ENCODE data around the gene STAT4. TPM values are rescaled to one million over a fixed set of nuclear protein-coding genes. Genes with fewer than 3 reads are reported as not detected.

Gene STAT4
- total RNA-seq, 1 experiment from 2014 or later = 0.71 TPM

DNA sequence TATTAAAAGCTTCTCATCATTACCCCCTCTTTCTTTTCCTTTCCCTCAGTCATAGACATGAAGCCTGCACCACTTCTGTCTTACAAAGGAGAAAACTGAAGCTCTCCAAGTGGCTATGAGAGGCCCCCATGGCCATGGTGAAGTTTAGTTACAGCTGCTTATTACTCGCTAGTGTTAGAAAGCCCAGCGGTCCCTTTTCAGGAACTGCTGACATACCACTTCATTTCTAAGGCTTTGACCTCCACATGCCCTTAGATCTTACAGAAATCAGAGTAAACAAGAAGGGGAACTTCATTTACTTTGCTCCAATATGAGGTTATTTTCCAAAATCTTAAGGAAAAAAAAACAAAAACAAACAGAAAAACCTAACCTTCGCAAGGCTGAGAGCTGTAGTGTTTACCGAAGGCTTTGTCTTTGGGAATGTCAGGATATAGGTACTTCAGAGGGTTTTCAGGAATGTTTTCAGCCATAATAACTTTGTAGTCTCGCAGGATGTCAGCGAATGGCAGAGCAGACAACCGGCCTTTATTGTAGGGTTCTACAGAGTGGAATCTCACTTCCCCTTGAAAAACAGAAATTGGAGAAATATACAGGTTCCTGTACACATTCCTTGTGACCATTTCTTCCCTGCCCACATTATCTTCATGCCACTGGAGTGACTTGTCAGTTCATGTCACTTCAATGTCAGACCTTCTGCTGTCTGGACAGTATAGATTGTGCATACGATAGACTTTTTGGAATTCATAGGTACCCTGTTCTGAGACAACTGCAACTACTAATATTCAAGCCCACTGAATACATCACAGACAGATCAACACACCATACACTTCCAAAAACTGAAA is 118.0 kb downstream of the STAT4 start:
- no peak for DNase-seq (ENCODE audit: low spot score)
- Histone ChIP-seq H3K4me1 (ENCODE audit: insufficient read depth, low read length, poor library complexity, severe bottlenecking) (no peaks in the 10 kb centered on the region), H3K4me3 (ENCODE audit: low read depth, low read length, poor library complexity, severe bottlenecking) (no peak overlapping the region), H3K27ac (ENCODE audit: low read depth, low read length, poor library complexity, severe bottlenecking) (no peak overlapping the region), H3K36me3 (ENCODE audit: insufficient read depth, low read length, poor library complexity, severe bottlenecking) (no peaks in the 10 kb centered on the region), H3K27me3 (replicated peaks; ENCODE audit: insufficient read depth, low read depth, low read length, poor library complexity) (no peaks in the 10 kb centered on the region), H3K9me3 (ENCODE audit: low read depth, low read length, poor library complexity, severe bottlenecking) (no peaks in the 10 kb centered on the region)
- ChIA-PET POLR2A (ENCODE audit: low non-redundant PET) (no interaction called here), CTCF (no interaction called here)
- intact Hi-C loops (cut with micrococcal nuclease; ENCODE audit: unreplicated experiment) = no loop called here
- BruUV-seq (replicated peaks) = no TSS peak
- no peak for TF ChIP-seq EZH2 (IDR thresholded peaks at IDR 0.05; ENCODE audit: borderline replicate concordance, low read depth, low read length, poor library complexity, severe bottlenecking)
- TF ChIP-seq, protein P1, sequence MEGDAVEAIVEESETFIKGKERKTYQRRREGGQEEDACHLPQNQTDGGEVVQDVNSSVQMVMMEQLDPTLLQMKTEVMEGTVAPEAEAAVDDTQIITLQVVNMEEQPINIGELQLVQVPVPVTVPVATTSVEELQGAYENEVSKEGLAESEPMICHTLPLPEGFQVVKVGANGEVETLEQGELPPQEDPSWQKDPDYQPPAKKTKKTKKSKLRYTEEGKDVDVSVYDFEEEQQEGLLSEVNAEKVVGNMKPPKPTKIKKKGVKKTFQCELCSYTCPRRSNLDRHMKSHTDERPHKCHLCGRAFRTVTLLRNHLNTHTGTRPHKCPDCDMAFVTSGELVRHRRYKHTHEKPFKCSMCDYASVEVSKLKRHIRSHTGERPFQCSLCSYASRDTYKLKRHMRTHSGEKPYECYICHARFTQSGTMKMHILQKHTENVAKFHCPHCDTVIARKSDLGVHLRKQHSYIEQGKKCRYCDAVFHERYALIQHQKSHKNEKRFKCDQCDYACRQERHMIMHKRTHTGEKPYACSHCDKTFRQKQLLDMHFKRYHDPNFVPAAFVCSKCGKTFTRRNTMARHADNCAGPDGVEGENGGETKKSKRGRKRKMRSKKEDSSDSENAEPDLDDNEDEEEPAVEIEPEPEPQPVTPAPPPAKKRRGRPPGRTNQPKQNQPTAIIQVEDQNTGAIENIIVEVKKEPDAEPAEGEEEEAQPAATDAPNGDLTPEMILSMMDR (conservative IDR thresholded peaks at IDR 0.05; ENCODE audit: low read depth, low read length) = no peak

DNA sequence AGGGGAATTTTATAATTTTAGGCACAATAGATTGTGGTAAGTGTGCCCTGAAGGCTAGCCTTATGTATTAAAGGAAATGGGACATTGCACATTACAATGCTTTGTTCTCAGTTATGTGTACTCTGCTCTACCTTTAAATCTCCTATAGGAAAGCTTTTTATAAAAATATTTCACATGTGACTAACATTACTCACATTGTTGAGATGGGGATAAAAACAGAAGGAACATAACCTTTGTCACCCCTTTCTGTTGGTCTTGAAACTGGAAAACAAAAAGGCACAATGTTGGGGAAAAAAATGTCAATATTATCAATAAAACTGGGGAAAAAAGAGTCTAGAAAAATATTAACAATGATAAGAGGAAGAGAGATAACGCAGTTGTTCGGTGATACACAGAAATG is 119.5 kb downstream of the STAT4 start:
- no TSS peak for BruUV-seq (replicated peaks)
- Histone ChIP-seq H3K4me1 (ENCODE audit: insufficient read depth, low read length, poor library complexity, severe bottlenecking) (no peaks in the 10 kb centered on the region), H3K4me3 (ENCODE audit: low read depth, low read length, poor library complexity, severe bottlenecking) (no peak overlapping the region), H3K27me3 (replicated peaks; ENCODE audit: insufficient read depth, low read depth, low read length, poor library complexity) (no peaks in the 10 kb centered on the region), H3K27ac (ENCODE audit: low read depth, low read length, poor library complexity, severe bottlenecking) (no peak overlapping the region), H3K36me3 (ENCODE audit: insufficient read depth, low read length, poor library complexity, severe bottlenecking) (no peaks in the 10 kb centered on the region), H3K9me3 (ENCODE audit: low read depth, low read length, poor library complexity, severe bottlenecking) (no peaks in the 10 kb centered on the region)
- no peak for DNase-seq (ENCODE audit: low spot score)
- ChIA-PET CTCF (no interaction called here), POLR2A (ENCODE audit: low non-redundant PET) (no interaction called here)
- TF ChIP-seq EZH2 (IDR thresholded peaks at IDR 0.05; ENCODE audit: borderline replicate concordance, low read depth, low read length, poor library complexity, severe bottlenecking) = no peak
- TF ChIP-seq, protein P1 (conservative IDR thresholded peaks at IDR 0.05; ENCODE audit: low read depth, low read length) = no peak
- intact Hi-C loops (cut with micrococcal nuclease; ENCODE audit: unreplicated experiment) = loop anchor here (2.0 kb wide), 1 partner anchor 34 kb away; no protein-coding TSS in a partner anchor

DNA sequence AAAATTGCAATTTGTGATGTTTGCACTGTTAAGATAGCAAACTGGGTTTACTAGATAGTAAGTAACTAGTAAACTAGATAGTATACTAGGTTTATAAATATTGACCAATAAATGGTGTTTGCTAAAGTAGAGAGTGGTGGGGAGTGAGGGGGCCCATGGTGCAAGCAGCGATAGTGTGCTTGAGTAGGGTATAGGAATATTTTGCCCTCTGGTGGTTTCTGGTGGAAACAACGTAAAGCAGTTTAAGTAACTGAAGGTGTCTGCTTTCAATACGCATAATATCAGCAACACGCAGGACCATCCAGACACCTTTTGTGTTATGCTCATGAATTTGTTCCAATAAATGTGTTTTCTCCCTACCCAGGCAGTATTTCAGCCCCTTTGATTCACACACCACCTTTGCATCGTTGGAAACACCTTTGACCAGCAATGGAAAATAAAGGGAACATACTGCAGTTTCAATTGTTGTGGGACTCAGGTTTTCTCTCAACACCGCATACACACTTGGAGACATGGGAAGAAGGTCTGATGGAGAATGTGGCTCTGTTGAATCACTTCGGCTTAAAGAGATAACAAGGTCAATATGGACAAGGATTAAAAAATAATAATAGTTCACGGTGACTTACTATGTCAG is 120.2 kb downstream of the STAT4 start:
- TF ChIP-seq, protein P1 (conservative IDR thresholded peaks at IDR 0.05; ENCODE audit: low read depth, low read length) = peak; percentile 75
- no peak for TF ChIP-seq EZH2 (IDR thresholded peaks at IDR 0.05; ENCODE audit: borderline replicate concordance, low read depth, low read length, poor library complexity, severe bottlenecking)
- H3K9me3 ChIP-seq (ENCODE audit: low read depth, low read length, poor library complexity, severe bottlenecking) = no peaks in the 10 kb centered on the region
- H3K36me3 ChIP-seq (ENCODE audit: insufficient read depth, low read length, poor library complexity, severe bottlenecking) = no peaks in the 10 kb centered on the region
- H3K4me1 ChIP-seq (ENCODE audit: insufficient read depth, low read length, poor library complexity, severe bottlenecking) = no peaks in the 10 kb centered on the region
- POLR2A ChIA-PET (ENCODE audit: low non-redundant PET) = no interaction called here
- CTCF ChIA-PET = no interaction called here
- no TSS peak for BruUV-seq (replicated peaks)
- intact Hi-C loops (cut with micrococcal nuclease; ENCODE audit: unreplicated experiment) = loop anchor here (1.0 to 2.0 kb wide), 2 partner anchors 34 to 249 kb away; no protein-coding TSS in a partner anchor
- no peak overlapping the region for H3K27ac ChIP-seq (ENCODE audit: low read depth, low read length, poor library complexity, severe bottlenecking)
- peak; percentile 64 for DNase-seq (ENCODE audit: low spot score)
- H3K4me3 ChIP-seq (ENCODE audit: low read depth, low read length, poor library complexity, severe bottlenecking) = no peak overlapping the region
- H3K27me3 ChIP-seq (replicated peaks; ENCODE audit: insufficient read depth, low read depth, low read length, poor library complexity) = no peaks in the 10 kb centered on the region

Measured in A673 (cell line).